Measurements from ENCODE around the gene SHB.
A peak's percentile ranks its signal among the peaks of the same experiment; 100 is the strongest.

The SHB gene

GRCh38 chr9:38068701-38069628, at the start of gene SHB:
SHB (minus strand) TSS chr9:38069227; CDS start chr9:38068645, 582 bp downstream.
- DNase-seq = peak; percentile 95

- no peak for DNase-seq
Measured at GRCh38 chr9:38117651-38118050, 48.6 kb upstream of the SHB start.

GRCh38 chr9:38114905-38115304, 45.9 kb upstream of the SHB start:
- no peak for DNase-seq

GRCh38 chr9:38112456-38112855, 43.4 kb upstream of the SHB start:
- DNase-seq = no peak

- no peak for DNase-seq
Measured at GRCh38 chr9:38112049-38112448, 43.0 kb upstream of the SHB start.

GRCh38 chr9:38110476-38110875, 41.4 kb upstream of the SHB start:
- DNase-seq = no peak

GRCh38 chr9:38109601-38110000, 40.6 kb upstream of the SHB start:
- no peak for DNase-seq

- no peak for DNase-seq
Measured at GRCh38 chr9:38108326-38108725, 39.3 kb upstream of the SHB start.

- no peak for DNase-seq
Measured at GRCh38 chr9:38107811-38108304, 38.8 kb upstream of the SHB start.

GRCh38 chr9:38107405-38107804, 38.4 kb upstream of the SHB start:
- DNase-seq = no peak

- no peak for DNase-seq
Measured at GRCh38 chr9:38106488-38106887, 37.5 kb upstream of the SHB start.

GRCh38 chr9:38103340-38103739, 34.3 kb upstream of the SHB start:
- DNase-seq = no peak

GRCh38 chr9:38101423-38101822, 32.4 kb upstream of the SHB start:
- no peak for DNase-seq

- DNase-seq = no peak
Measured at GRCh38 chr9:38096238-38096805, 27.3 kb upstream of the SHB start.

- no peak for DNase-seq
Measured at GRCh38 chr9:38094165-38094564, 25.1 kb upstream of the SHB start.

- DNase-seq = no peak
Measured at GRCh38 chr9:38092656-38093055, 23.6 kb upstream of the SHB start.

GRCh38 chr9:38092200-38092524, 23.1 kb upstream of the SHB start:
- DNase-seq = no peak

GRCh38 chr9:38091310-38092199, 22.5 kb upstream of the SHB start:
- DNase-seq = no peak

- no peak for DNase-seq
Measured at GRCh38 chr9:38090170-38090569, 21.1 kb upstream of the SHB start.

GRCh38 chr9:38089387-38090165, 20.5 kb upstream of the SHB start:
- no peak for DNase-seq

GRCh38 chr9:38088006-38088925, 19.2 kb upstream of the SHB start:
- peak; percentile 80 for DNase-seq

Data from 8988T (cell line).